Non-pigmented ciliary epithelial cell (primary cell): Measurements from ENCODE around the gene MBP.

ENCODE experiments used
- DNase-seq: peaks from one replicate; pipeline ENCODE4 v3.0.0-alpha.2; 2010; ENCODE audit warnings: low read depth

The MBP gene

GRCh38 chr18:77151033-77151771 lies 18.6 kb upstream of the MBP start:
- DNase-seq, result no peak

DNA sequence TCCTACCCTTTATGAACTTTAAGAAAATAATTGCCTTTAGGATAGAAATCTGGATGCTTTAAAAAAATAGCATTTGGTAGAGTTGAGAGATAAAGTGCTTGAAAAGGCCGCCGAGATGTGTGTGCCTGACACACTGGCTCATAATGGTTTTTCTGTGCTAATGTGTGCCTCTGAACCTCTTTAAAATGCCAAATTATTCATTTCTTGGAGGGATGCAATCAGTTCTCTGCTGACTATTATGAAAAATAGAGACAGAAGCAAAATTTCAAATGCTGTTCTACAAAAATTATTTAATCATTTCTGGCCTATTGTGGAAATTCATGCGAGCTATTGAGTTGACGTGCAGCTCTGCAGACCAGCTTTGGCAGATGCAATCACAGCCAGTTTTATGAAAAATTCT lies 18.0 kb upstream of the MBP start:
- DNase-seq, result no peak

DNA sequence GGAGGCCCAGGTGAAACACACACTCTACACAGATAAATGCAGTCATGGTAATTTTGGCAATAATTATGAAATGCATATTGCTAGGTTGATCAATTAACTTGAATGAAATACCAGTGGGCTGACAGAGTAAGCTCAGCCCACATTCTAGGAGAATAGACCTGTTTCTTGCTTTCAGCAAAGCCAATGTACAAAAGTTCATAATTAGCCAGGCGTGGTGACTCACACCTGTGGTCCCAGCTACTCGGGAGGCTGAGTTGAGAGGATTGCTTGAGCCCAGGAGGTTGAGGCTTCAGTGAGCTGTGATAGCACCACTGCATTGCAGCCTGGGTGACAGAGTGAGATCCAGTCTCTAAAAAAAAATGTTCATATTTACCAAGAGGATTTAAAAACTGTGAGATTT lies 15.7 kb upstream of the MBP start:
- no peak for DNase-seq

DNA sequence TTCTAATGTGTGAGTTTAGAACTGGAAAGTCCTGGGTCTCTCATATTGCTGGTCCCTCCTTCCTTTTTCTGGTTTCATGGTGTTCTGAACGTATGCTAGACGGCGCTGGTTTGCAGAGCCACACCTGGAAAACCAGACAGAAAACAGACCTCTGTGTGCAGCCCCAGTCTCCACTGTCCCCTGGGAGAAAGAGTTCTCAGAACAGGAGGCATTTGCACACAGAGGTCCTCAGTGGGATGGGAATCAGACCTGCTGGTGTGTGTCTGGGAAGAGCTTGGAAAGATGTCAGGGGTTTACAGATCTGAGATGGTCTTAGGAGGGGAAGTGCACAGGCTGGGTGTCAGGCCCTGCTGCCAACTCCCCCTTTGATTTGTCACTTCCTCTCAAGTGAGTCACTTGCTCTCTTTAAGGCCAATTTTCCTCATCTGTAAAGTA lies 14.9 kb upstream of the MBP start:
- no peak for DNase-seq

DNA sequence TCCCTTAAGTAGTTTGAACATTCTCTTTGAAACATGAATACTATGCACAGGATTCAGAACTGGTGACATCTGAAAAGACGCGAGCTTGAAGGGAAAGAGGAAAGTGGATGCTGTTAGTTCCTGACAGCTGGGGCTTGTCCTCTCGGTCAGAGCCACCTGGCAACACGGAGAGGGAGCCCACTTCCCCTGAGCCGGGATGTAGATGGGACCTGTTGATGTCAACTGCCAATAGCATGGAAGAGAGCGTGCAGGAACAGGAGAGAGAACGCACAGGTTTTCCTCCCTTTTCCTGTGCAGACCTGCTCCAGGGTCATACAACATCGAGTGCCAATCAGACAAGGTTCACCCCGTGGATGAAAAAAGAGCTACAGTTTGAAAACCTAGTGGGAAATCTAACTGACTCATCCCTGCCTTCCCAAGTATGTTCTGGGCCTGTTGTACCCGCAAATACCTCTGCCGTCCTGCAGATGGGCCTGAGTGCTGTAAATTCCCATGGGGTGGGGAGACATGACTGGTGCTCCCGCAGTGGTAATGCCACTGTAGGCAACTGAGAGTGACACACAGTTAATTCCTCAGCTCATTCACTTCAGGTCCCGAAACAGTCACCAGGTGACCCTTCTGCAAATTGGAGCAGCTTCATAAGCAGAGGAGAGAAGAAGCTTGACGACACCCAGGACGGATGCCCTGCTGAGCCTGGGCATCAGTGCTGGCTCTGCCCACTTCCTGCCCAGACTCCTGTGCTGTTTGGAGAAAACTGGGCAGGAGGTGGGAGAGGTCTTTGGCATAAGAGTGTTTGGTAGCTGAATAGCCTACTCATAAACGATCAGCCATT lies 13.9 kb upstream of the MBP start:
- DNase-seq, result no peak

DNA sequence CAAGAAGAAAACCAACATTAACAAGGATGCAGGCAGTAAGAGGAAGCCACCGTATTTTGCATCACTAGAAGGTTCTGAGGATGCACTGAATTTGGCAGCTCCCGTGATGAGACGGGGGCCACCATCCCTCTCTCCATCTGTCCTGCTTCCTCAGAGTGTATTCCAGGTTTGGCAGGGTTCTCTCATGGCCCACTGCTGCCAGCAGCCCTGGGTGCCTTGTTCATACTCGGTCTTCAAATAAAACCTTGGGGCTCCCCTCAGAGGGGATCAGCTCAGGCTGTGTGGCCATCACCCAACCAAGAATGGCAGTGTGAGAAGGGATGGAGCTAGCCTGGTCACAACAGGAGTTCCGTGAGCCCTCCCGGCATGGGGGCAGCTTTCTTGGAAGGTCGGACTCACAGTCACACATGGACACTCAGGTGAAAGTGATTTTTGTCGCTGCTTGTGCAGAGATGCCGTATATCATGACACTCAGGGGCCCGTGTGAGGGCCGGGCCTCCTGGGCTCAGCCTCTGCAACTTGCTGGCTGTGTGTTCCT lies 12.8 kb upstream of the MBP start:
- DNase-seq, result no peak

DNA sequence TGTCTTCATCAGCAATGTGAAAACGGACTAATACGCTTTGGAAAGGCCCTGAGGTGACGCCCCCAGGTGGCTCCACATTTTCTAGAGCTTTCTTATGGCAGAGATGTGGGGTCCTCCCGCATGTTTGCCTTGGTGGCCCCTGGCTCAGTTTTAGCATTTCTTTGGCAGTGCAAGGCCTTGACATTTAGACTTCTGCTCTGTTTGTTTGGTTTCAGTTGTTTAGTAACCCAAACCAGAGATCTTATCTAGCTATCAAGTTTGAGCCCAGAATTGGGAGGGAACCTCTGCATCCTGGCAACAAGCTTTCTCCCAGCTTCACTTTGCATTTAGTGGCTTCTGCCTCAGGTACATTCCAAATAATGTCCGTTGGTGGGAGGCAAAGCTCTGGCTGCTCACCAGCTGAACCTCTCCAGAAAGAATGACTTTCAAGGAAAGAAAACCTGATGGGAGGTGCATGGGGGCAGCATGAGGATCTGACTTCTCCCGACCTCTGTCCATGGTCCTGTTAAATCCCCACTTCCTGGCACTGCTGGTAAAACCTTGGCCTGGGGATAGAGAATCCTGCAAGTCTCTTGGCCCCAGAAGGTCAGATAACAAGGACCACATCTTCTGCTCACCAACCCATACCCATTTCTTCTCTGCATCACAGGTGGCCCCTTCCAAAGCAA lies 12.0 kb upstream of the MBP start:
- DNase-seq, result no peak

GRCh38 chr18:77144046-77144445 lies 11.5 kb upstream of the MBP start:
- DNase-seq, result no peak

DNA sequence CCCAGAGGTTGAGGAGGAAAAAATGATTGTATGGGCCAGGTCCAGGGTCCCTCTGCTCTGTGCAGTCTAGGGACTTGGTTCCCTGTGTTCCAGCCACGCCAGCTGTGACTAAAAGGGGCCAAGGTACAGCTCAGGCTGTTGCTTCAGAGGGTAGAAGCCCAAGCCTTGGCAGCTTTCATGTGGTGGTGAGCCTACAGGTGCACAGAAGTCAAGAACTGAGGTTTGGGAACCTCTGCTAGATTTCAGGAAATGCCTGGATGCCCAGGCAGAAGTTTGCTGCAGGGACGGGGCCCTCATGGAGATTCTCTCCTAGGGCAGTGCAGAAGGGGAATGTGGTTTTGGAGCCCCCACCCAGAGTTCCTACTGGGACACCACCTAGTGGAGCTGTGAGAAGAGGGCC lies 10.6 kb upstream of the MBP start:
- DNase-seq, result no peak

- no peak for DNase-seq
Measured at GRCh38 chr18:77141401-77142118, 9.0 kb upstream of the MBP start.

DNA sequence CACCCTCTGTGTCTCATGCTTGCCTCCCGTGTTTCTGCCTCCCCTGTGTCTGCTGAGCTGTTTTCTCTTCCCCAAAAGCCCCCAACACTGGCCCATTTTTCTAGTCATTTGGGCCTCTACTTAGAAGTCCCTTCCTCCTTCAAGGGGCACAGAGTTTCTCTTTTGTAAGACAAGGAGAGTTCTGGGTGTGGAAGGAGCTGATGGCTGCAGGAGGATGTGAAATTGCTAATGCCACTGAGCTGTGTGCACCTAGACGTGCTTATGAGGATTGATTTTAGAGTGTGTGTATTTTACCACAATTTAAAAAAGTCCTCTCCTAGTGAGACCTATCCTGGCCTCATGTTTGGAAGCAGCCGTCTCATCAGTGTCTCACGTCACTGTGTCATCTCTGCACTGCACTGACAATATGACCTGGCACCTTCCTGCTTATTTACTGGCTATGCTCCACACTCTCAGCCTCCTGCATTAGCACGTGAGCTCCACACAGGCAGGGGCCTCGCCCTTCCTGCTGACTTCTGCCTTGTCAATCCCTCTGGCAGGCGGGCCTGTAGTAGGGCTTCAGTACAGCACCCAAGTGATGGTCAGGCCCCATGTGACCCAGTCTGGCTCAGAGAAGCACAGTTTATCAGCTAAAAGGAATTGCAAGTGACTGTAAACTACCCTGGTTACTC lies 8.0 kb upstream of the MBP start:
- DNase-seq, result no peak

DNA sequence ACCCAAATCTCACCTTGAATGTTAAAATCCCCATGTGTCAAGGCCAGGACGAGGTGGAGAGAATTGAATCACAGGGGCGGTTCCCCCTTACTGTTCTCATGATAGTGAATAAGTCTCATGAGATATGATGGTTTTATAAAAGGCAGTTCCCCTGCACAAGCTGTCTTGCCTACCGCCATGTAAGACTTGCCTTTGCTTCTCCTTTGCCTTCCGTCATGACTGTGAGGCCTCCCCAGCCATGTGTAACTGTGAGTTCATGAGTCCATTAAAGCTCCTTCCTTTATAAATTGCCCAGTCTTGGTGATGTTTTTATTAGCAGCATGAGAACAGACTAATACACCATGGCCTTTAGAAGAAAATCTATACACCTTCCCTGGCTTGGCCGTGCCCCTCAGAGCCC lies 7.4 kb upstream of the MBP start:
- no peak for DNase-seq

DNA sequence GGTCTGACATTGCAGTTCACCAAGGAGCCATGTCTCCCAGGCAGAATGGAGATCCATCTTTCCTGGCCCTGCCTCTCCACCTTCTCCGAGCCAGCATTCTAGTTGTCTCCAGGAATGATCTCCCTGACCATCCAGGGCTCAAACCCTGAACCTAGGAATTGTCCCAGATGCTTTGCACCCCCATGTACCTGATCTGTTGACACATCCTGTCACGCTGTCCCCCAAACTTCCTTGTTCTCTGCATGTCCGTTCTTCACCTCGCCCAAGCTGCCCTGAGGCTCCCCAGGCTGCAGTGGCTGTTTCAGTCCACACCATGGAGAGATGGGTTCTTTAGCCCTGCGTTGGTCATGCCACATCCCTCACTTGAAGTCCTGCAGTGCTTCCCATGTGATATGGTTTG lies 7.0 kb upstream of the MBP start:
- no peak for DNase-seq

GRCh38 chr18:77138270-77138669 lies 5.7 kb upstream of the MBP start:
- no peak for DNase-seq

GRCh38 chr18:77137851-77138250 lies 5.3 kb upstream of the MBP start:
- no peak for DNase-seq

GRCh38 chr18:77136871-77137665 lies 4.5 kb upstream of the MBP start:
- no peak for DNase-seq

GRCh38 chr18:77136076-77136718 lies 3.6 kb upstream of the MBP start:
- DNase-seq, result no peak

DNA sequence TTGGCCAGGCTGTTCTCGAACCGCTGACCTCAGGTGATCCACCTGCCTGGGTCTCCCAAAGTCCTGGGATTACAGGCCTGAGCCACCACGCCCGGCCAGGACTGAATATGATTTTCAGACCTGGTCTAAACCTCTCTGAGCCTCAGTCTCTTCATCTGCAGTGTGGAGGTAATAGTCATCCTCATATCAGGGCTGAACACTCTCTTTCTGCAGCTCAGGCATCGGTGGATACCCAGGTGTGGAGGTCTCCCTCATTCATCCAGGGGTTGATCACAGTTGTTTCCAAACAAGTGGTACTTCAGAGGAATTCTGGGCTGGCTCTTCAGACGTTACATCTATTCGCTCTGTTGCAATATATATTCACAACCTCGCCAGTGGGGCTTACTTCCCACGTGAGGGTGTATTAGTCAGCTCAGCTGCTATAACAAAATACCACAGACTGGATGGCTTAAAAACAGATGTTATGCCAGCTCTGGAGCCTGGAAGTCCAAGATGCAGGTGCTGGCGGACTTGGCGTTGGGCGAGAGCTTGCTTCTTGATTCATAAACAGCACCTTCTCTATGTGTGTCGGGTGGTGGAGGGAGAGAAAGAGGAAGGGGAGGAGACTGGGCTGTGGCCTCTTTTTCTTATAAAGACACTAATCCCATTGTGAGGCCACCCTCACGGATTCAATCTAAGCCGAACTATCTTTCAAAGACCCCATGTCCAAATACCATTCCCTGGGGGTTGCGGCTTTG lies 2.9 kb upstream of the MBP start:
- no peak for DNase-seq

- no peak for DNase-seq
Measured at GRCh38 chr18:77134611-77135010, 2.0 kb upstream of the MBP start.
